HEK293T (cell line): ENCODE data around the gene KRT2.

Experiments
- CTCF ChIA-PET: fragments of 350-600 bp; formaldehyde crosslinking; extraction: SDS; loops from one replicate; lab custom pipeline; 2021; ENCODE audit warnings: antibody characterized with exemption, inconsistent platforms; lab: Yijun Ruan, JAX
- POLR2A ChIA-PET: fragments of 350-600 bp; formaldehyde crosslinking; extraction: SDS; loops from one replicate; lab custom pipeline; 2020; ENCODE audit warnings: antibody characterized with exemption, inconsistent platforms; lab: Yijun Ruan, JAX
- DNase-seq: peaks from one replicate; pipeline ENCODE4 v3.0.0; 2012; ENCODE audit warnings: mixed read lengths; ENCODE audit errors: extremely low spot score
- ARNT ChIP-seq: fragments of 450-650 bp; IDR thresholded peaks from 2 replicates; pipeline ENCODE4 v1.6.1; 2017; ENCODE audit warnings: mild to moderate bottlenecking
- BHLHE40 ChIP-seq: fragments of 450-650 bp; IDR thresholded peaks from 2 replicates; pipeline ENCODE4 v1.6.1; 2016; ENCODE audit warnings: mild to moderate bottlenecking, moderate library complexity, borderline replicate concordance
- CTBP1 ChIP-seq: fragments of 450-650 bp; IDR thresholded peaks from 2 replicates; pipeline ENCODE4 v1.6.1; 2016; ENCODE audit warnings: borderline replicate concordance
- ELF4 ChIP-seq: fragments of 450-650 bp; IDR thresholded peaks from 2 replicates; pipeline ENCODE4 v1.6.1; 2017; ENCODE audit warnings: antibody characterized with exemption
- FOXA1 ChIP-seq: fragments of 450-650 bp; IDR thresholded peaks from 2 replicates; pipeline ENCODE4 v1.6.1; 2016; ENCODE audit warnings: mild to moderate bottlenecking
- FOXK2 ChIP-seq: fragments of 450-650 bp; IDR thresholded peaks from 2 replicates; pipeline ENCODE4 v1.6.1; 2016; ENCODE audit warnings: mild to moderate bottlenecking
- FOXM1 ChIP-seq: fragments of 450-650 bp; IDR thresholded peaks from 2 replicates; pipeline ENCODE4 v1.6.1; 2017; ENCODE audit warnings: mild to moderate bottlenecking, borderline replicate concordance
- HDGF ChIP-seq: fragments of 450-650 bp; IDR thresholded peaks from 2 replicates; pipeline ENCODE4 v1.6.1; 2017; ENCODE audit warnings: antibody characterized with exemption, borderline replicate concordance
- L3MBTL2 ChIP-seq: fragments of 450-650 bp; conservative IDR thresholded peaks from 2 replicates; pipeline ENCODE4 v1.6.1; 2016; ENCODE audit warnings: mild to moderate bottlenecking
- LEF1 ChIP-seq: fragments of 450-650 bp; IDR thresholded peaks from 2 replicates; pipeline ENCODE4 v1.6.1; 2017; ENCODE audit warnings: mild to moderate bottlenecking, borderline replicate concordance
- NFRKB ChIP-seq: fragments of 450-650 bp; IDR thresholded peaks from 2 replicates; pipeline ENCODE4 v1.6.1; 2016; ENCODE audit warnings: mild to moderate bottlenecking, moderate library complexity
- SP1 ChIP-seq: fragments of 450-650 bp; IDR thresholded peaks from 2 replicates; pipeline ENCODE4 v1.6.1; 2017
- SUZ12 ChIP-seq: fragments of 450-650 bp; IDR thresholded peaks from 2 replicates; pipeline ENCODE4 v1.6.1; 2016; ENCODE audit warnings: mild to moderate bottlenecking
- TARDBP ChIP-seq: fragments of 450-650 bp; IDR thresholded peaks from 2 replicates; pipeline ENCODE4 v1.6.1; 2016
- ZNF384 ChIP-seq: fragments of 450-650 bp; IDR thresholded peaks from 2 replicates; pipeline ENCODE4 v1.6.1; 2016
- TF ChIP-seq, protein P1 (sequence below): fragments of 450-650 bp; IDR thresholded peaks from 2 replicates; pipeline ENCODE4 v1.6.1; 2016

KRT2 gene

DNA sequence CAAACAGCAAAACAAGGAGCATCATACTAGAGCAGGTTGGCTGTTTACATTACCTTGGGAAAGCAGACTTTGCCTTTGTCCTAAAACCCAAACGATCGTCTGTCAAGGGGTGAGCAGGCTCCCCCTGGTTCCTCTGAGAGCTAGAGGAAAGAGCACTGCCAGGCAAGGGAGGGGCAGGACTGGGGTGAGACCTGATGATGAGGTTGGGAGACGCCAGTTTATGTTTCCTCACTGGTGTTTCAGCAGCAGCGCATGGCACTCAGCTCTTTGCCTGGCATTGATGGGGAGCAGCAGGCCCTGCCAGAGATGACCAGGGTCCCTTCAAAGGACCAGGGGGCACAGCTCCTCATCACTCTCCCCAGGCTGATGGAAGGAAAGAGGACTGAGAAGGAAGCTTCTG is 7.9 kb upstream of the KRT2 start:
- CTCF ChIA-PET = no interaction called here
- no peak for DNase-seq
- TF ChIP-seq ARNT = no peak
- no peak for TF ChIP-seq CTBP1
- no peak for TF ChIP-seq LEF1
- no peak for TF ChIP-seq BHLHE40
- TF ChIP-seq FOXM1 = no peak
- no peak for TF ChIP-seq L3MBTL2
- TF ChIP-seq HDGF = no peak
- no peak for TF ChIP-seq ELF4
- TF ChIP-seq NFRKB = no peak
- no peak for TF ChIP-seq TARDBP
- no peak for TF ChIP-seq SUZ12
- TF ChIP-seq, protein P1, sequence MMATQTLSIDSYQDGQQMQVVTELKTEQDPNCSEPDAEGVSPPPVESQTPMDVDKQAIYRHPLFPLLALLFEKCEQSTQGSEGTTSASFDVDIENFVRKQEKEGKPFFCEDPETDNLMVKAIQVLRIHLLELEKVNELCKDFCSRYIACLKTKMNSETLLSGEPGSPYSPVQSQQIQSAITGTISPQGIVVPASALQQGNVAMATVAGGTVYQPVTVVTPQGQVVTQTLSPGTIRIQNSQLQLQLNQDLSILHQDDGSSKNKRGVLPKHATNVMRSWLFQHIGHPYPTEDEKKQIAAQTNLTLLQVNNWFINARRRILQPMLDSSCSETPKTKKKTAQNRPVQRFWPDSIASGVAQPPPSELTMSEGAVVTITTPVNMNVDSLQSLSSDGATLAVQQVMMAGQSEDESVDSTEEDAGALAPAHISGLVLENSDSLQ = no peak
- TF ChIP-seq SP1 = no peak
- POLR2A ChIA-PET = no interaction called here

DNA sequence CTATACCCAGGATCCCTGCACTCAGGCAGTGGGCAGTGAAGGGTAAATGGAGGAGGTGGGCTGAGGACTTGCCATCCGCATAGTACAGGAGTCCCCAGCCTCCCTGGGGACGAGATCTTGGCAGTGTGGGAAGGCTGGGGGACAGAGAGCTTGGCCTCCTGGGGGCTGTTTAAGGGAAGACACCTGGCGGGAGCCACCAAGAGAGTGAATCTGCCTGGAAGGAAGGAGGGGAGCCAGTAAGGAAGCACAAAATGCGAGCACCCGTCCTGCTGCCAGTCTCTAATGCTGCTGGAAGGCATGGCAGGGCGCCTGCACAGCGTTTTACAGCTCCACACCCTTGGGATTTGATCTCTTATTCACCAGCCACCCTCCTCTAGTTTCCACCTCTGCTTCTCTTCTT is 7.4 kb upstream of the KRT2 start:
- ChIA-PET POLR2A (no interaction called here), CTCF (no interaction called here)
- TF ChIP-seq FOXM1 (no peak), TARDBP (no peak), ARNT (no peak), BHLHE40 (no peak), SUZ12 (no peak), SP1 (no peak), ELF4 (no peak), LEF1 (no peak), L3MBTL2 (no peak), CTBP1 (no peak)
- TF ChIP-seq, protein P1 = no peak
- DNase-seq = no peak

DNA sequence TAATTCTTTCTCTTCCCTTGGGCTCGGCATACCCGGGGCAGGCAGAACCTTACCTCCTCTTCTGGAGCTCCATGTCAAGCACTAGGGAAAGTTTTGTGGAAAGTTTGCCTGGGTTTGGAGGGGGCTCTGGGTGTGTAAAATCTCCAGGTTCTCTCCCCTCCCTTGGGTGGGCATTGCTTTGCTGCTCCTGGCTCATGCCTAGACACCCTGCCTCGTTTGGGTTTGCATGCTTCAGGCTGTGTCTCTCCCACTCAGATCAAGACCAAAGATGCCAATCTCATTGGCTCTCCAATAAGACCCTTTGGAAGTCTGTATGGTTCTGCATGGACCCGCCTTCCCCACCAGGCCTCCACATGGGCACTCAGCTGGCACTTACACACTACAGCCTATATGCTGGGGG is 6.2 kb upstream of the KRT2 start:
- CTCF ChIA-PET = no interaction called here
- DNase-seq = no peak
- POLR2A ChIA-PET = no interaction called here
- no peak for TF ChIP-seq TARDBP
- TF ChIP-seq FOXA1 = no peak
- no peak for TF ChIP-seq LEF1
- TF ChIP-seq HDGF = no peak
- TF ChIP-seq, protein P1 = no peak
- no peak for TF ChIP-seq ARNT
- no peak for TF ChIP-seq SP1
- no peak for TF ChIP-seq FOXM1
- no peak for TF ChIP-seq SUZ12
- TF ChIP-seq BHLHE40 = no peak
- no peak for TF ChIP-seq CTBP1
- TF ChIP-seq ZNF384 = no peak
- no peak for TF ChIP-seq NFRKB
- TF ChIP-seq FOXK2 = no peak
- no peak for TF ChIP-seq ELF4
- no peak for TF ChIP-seq L3MBTL2

DNA sequence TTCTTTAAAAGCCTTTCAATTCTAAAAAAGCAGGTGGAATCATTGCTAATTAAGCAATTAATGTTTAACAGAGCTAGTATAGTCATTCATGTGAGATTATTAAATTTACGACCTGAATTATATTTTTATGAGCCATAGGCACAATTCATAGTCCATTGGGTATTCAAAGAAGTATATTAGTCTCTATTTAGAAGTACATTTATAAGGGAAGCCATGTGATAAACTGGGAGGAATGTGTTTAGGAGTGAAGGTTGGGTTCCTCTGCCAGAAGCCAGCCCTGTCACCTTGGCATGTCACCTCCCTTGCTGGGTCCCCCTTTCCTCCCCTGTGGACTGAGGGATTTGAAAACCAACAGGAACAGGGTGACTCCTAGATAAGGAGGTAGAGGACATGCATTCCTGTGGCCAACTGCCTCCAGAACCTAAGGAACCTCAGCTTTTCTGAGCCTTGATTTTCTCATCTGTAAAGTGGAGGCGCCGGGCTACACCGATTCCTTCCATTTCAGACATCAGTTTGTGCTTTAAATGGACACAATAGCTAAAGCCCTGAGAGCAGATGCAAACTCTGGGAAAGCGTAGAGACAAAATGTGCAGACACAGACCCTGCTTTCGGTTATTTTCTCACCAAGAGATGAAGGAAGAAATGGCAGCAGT is 5.4 kb upstream of the KRT2 start:
- CTCF ChIA-PET = interaction anchor here (0.9 kb wide), 1 partner anchor 75 kb away, joined by 3 read pairs; no protein-coding TSS in a partner anchor
- no peak for TF ChIP-seq FOXA1
- TF ChIP-seq BHLHE40 = no peak
- no peak for TF ChIP-seq FOXK2
- no peak for TF ChIP-seq HDGF
- no peak for TF ChIP-seq CTBP1
- no peak for TF ChIP-seq SP1
- TF ChIP-seq ZNF384 = no peak
- no peak for TF ChIP-seq L3MBTL2
- TF ChIP-seq ARNT = no peak
- no peak for TF ChIP-seq NFRKB
- no peak for TF ChIP-seq SUZ12
- TF ChIP-seq, protein P1 = no peak
- no peak for DNase-seq
- POLR2A ChIA-PET = no interaction called here

DNA sequence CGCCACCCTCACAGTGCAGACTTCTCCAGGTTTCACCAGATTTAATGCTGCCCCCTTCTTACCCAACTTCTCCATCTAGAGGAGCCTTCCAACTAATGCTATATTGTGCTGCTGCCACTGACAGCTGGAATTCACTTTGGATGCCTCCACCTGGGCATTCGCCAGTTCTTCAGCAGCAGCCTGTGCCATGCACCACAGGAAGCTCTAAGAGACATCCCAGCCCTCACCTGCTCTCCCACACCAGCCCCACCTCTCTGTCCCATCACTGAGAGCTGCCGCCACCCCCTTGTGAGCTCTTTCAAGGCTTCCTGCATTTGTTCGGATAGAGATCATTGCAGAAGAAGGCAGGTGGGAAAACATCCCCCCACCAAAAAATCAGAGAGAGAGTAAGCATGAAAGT is 4.6 kb upstream of the KRT2 start:
- ChIA-PET POLR2A (no interaction called here), CTCF (interaction anchor here (0.9 kb wide), 1 partner anchor 74 kb away, joined by 3 read pairs; no protein-coding TSS in a partner anchor)
- TF ChIP-seq L3MBTL2 = no peak
- TF ChIP-seq HDGF = no peak
- TF ChIP-seq ARNT = no peak
- no peak for TF ChIP-seq ELF4
- no peak for TF ChIP-seq FOXA1
- TF ChIP-seq SP1 = no peak
- no peak for TF ChIP-seq FOXK2
- no peak for TF ChIP-seq ZNF384
- no peak for TF ChIP-seq TARDBP
- DNase-seq = no peak

DNA sequence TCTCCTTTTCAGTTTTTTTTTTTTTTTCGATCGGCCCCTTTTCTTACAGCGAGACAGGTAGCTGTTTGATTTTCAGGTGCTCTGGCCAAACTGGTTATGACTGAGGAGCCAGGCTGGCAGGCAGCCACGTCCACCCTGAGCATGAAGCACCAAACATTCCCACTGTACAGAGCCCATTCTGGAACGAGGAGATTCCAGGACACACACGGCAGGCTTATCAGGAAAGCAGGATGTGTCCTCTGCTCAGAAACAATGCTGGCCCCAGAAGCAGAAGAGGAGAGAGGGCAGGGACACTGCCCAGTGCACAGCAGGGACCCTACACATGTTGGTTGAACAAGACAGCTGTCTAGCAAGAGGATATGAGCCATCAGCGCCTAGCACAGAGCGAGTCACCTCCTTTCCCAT is 3.7 kb upstream of the KRT2 start:
- POLR2A ChIA-PET = no interaction called here
- DNase-seq = no peak
- CTCF ChIA-PET = no interaction called here
- TF ChIP-seq FOXM1 (no peak), SUZ12 (no peak), ELF4 (no peak), NFRKB (no peak), CTBP1 (no peak), ZNF384 (no peak), HDGF (no peak), FOXK2 (no peak), ARNT (no peak), TARDBP (no peak), SP1 (no peak), FOXA1 (no peak), L3MBTL2 (no peak), BHLHE40 (no peak)
